Measurements from ENCODE around the gene COMMD2. TPM values are rescaled to one million over a fixed set of nuclear protein-coding genes. Genes with fewer than 3 reads are reported as not detected.

COMMD2 gene
- polyA plus RNA-seq, 3 donors, result 15.1 to 74.4 (median 73.5) TPM

DNA sequence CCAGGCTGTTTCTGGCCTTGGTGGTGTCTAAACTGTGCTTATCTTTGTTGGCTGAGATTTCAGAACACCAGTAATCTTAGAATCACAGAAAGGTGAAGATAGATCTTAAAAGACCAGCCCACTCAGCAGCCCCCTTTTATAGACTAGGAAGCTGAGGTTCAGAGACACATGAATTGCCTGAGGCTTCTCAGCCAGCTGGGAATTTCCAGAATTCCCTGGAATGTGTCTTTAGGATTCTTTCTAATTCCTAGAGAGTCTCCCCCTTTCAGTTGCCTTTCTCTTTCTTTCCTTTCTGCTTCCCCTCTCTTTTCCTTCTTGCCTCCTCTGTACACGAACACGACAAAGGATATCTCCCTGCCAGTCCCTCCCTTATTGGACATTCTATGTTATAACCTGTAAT lies 20.6 kb upstream of the COMMD2 start:
- no peak for DNase-seq
- no peaks in the 10 kb centered on the region for H3K79me2 ChIP-seq (ENCODE audit: insufficient read depth, low read length)
- Mint-ChIP-seq H3K4me3 (no peak overlapping the region), H3K4me1 (no peaks in the 10 kb centered on the region), H3K9me3 (no peaks in the 10 kb centered on the region), H3K36me3 (no peaks in the 10 kb centered on the region), H3K27me3 (ENCODE audit: low read depth in 3 of 3) (peaks cover 0 to 3% (median 2%) of the 10 kb centered on the region in 3 donors), H3K27ac (no peak overlapping the region)
- TF ChIP-seq, protein P1, sequence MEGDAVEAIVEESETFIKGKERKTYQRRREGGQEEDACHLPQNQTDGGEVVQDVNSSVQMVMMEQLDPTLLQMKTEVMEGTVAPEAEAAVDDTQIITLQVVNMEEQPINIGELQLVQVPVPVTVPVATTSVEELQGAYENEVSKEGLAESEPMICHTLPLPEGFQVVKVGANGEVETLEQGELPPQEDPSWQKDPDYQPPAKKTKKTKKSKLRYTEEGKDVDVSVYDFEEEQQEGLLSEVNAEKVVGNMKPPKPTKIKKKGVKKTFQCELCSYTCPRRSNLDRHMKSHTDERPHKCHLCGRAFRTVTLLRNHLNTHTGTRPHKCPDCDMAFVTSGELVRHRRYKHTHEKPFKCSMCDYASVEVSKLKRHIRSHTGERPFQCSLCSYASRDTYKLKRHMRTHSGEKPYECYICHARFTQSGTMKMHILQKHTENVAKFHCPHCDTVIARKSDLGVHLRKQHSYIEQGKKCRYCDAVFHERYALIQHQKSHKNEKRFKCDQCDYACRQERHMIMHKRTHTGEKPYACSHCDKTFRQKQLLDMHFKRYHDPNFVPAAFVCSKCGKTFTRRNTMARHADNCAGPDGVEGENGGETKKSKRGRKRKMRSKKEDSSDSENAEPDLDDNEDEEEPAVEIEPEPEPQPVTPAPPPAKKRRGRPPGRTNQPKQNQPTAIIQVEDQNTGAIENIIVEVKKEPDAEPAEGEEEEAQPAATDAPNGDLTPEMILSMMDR (IDR thresholded peaks at IDR 0.05), result no peak
- H2AFZ ChIP-seq (ENCODE audit: insufficient read depth, low read depth, low read length, poor library complexity, severe bottlenecking), result peak overlapping the region; percentile 6
- no peak overlapping the region for H3K27ac ChIP-seq (ENCODE audit: low read depth in 1 of 2, low read length in 2 of 2)
- WGBS (ENCODE audit: insufficient coverage), result no CpG with 5 or more reads among the region's 2 CpGs
- intact Hi-C loops (cut with micrococcal nuclease), result loop anchor here in 1 of 2 donors (5.0 kb wide), 1 partner anchor 34 kb away; no protein-coding TSS in a partner anchor
- H3K36me3 ChIP-seq (replicated peaks in 1 of 2; ENCODE audit: control insufficient read depth in 1 of 2, insufficient read depth in 2 of 2, low read length in 2 of 2), result no peaks in the 10 kb centered on the region
- no peak overlapping the region for H3K4me3 ChIP-seq (replicated peaks in 1 of 3; ENCODE audit: low read depth in 2 of 3, low read length in 3 of 3)
- H3K4me2 ChIP-seq (replicated peaks; ENCODE audit: extremely low read depth, low read length, poor library complexity, severe bottlenecking), result no peak overlapping the region
- no peaks in the 10 kb centered on the region for H4K20me1 ChIP-seq (ENCODE audit: insufficient read depth, low read length)
- H3K4me1 ChIP-seq (ENCODE audit: control insufficient read depth in 1 of 2, insufficient read depth in 2 of 2, low read length in 2 of 2), result no peaks in the 10 kb centered on the region
- H3K9ac ChIP-seq (ENCODE audit: insufficient read depth, low read length, poor library complexity, severe bottlenecking), result no peak overlapping the region
- no peaks in the 10 kb centered on the region for H3K9me3 ChIP-seq (replicated peaks in 1 of 2; ENCODE audit: control insufficient read depth in 1 of 2, insufficient read depth in 1 of 2, low read length in 2 of 2)
- H3K27me3 ChIP-seq (ENCODE audit: control insufficient read depth in 2 of 2, insufficient read depth in 2 of 2, low read length in 2 of 2), result no peaks in the 10 kb centered on the region

DNA sequence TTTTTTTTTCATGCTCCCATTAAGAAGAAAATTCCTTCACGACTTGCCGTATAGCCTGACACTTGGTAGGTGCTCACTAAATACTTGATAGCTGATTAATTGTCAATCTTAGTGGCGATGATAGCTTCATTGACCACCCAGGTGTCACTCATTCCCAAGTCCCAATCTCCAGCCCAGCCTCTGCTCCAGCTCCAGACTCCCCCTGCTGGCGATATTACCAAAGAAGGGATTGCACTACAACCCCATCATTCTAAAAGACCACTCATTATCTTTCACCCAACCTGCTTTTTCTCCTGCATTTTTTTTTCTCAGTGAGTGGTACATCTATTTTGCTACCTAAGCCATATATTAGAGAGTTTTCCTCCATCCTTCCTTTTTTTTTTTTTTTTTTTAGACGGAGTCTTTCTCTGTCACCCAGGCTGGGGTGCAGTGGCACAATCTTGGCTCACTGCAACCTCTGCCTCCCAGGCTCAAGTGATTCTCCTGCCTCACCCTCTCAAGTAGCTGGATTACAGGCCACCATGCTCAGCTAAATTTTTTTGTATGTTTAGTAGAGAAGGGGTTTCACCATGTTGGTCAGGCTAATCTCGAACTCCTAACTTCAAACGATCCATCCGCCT lies 19.5 kb upstream of the COMMD2 start:
- no peaks in the 10 kb centered on the region for H3K36me3 Mint-ChIP-seq
- no peaks in the 10 kb centered on the region for H3K4me1 Mint-ChIP-seq
- Histone ChIP-seq H3K36me3 (replicated peaks in 1 of 2; ENCODE audit: control insufficient read depth in 1 of 2, insufficient read depth in 2 of 2, low read length in 2 of 2) (no peaks in the 10 kb centered on the region), H3K4me1 (ENCODE audit: control insufficient read depth in 1 of 2, insufficient read depth in 2 of 2, low read length in 2 of 2) (no peaks in the 10 kb centered on the region), H3K27ac (ENCODE audit: low read depth in 1 of 2, low read length in 2 of 2) (no peak overlapping the region), H3K79me2 (ENCODE audit: insufficient read depth, low read length) (no peaks in the 10 kb centered on the region), H3K9ac (ENCODE audit: insufficient read depth, low read length, poor library complexity, severe bottlenecking) (no peak overlapping the region), H4K20me1 (ENCODE audit: insufficient read depth, low read length) (no peaks in the 10 kb centered on the region), H3K9me3 (replicated peaks in 1 of 2; ENCODE audit: control insufficient read depth in 1 of 2, insufficient read depth in 1 of 2, low read length in 2 of 2) (no peaks in the 10 kb centered on the region), H2AFZ (ENCODE audit: insufficient read depth, low read depth, low read length, poor library complexity, severe bottlenecking) (no peak overlapping the region), H3K4me2 (replicated peaks; ENCODE audit: extremely low read depth, low read length, poor library complexity, severe bottlenecking) (no peak overlapping the region), H3K27me3 (ENCODE audit: control insufficient read depth in 2 of 2, insufficient read depth in 2 of 2, low read length in 2 of 2) (no peaks in the 10 kb centered on the region), H3K4me3 (replicated peaks in 1 of 3; ENCODE audit: low read depth in 2 of 3, low read length in 3 of 3) (no peak overlapping the region)
- no peaks in the 10 kb centered on the region for H3K9me3 Mint-ChIP-seq
- TF ChIP-seq, protein P1 (IDR thresholded peaks at IDR 0.05), result peak; percentile 86
- H3K4me3 Mint-ChIP-seq, result no peak overlapping the region
- DNase-seq, result peak in 2 of 3 donors; percentile 26 to 38
- intact Hi-C loops (cut with micrococcal nuclease), result loop anchor here in 1 of 2 donors (5.0 kb wide), 1 partner anchor 36 kb away; no protein-coding TSS in a partner anchor
- 81% methylated on average over 4 of the region's 8 CpGs for WGBS (ENCODE audit: insufficient coverage)
- H3K27me3 Mint-ChIP-seq (ENCODE audit: low read depth in 3 of 3), result peaks cover 0 to 9% (median 2%) of the 10 kb centered on the region in 3 donors
- no peak overlapping the region for H3K27ac Mint-ChIP-seq

All from CD14-positive monocyte (primary cell).